Natural killer cell (primary cell): ENCODE results near the gene CDH12. TPM values are rescaled to one million over a fixed set of nuclear protein-coding genes. Genes with fewer than 3 reads are reported as not detected.

Source experiments
- ATAC-seq, 3 donors: fragments of 150-1000 bp in 2 of 3; fragments of 200-7000 bp in 1 of 3; cut with Tn5 transposase; 1 replicate in 1 of 3; 2 replicates in 2 of 3; pipeline ENCODE4 v1.10.0; 2021; ENCODE audit warnings: mild to moderate bottlenecking in 2 of 3, moderate library complexity in 2 of 3
- DNase-seq, 2 donors: peaks; one replicate each; pipeline versions ENCODE4 v3.0.0 to v3.0.0-alpha.2; 2013 to 2021; ENCODE audit warnings: mixed read lengths in 1 of 2
- H3K27ac ChIP-seq: one replicate; pipeline ENCODE4 v1.5.1; 2013; ENCODE audit warnings: mild to moderate bottlenecking, low read length
- H3K27me3 ChIP-seq: one replicate; pipeline ENCODE4 v1.6.1; 2013; ENCODE audit warnings: low read length; ENCODE audit not compliant: control insufficient read depth, insufficient read depth
- H3K36me3 ChIP-seq: one replicate; pipeline ENCODE4 v1.6.1; 2013; ENCODE audit warnings: low read length; ENCODE audit not compliant: control insufficient read depth, insufficient read depth
- H3K4me1 ChIP-seq: one replicate; pipeline ENCODE4 v1.6.1; 2013; ENCODE audit warnings: low read length; ENCODE audit not compliant: control insufficient read depth, insufficient read depth
- H3K4me3 ChIP-seq: one replicate; pipeline ENCODE4 v1.5.1; 2013; ENCODE audit warnings: low read length
- H3K9me3 ChIP-seq: one replicate; pipeline ENCODE4 v1.6.1; 2013; ENCODE audit warnings: low read length; ENCODE audit not compliant: control insufficient read depth, insufficient read depth
- H3K27ac Mint-ChIP-seq, 2 donors: one replicate each; pipeline ENCODE4 v1.8.0; 2022; ENCODE audit warnings: mild to moderate bottlenecking in 2 of 2, mixed read lengths in 2 of 2, moderate library complexity in 1 of 2
- H3K27me3 Mint-ChIP-seq, 2 donors: one replicate each; pipeline ENCODE4 v1.8.0; 2022; ENCODE audit warnings: low read depth in 2 of 2, mixed read lengths in 2 of 2
- H3K36me3 Mint-ChIP-seq: one replicate; pipeline ENCODE4 v1.8.0; 2022; ENCODE audit warnings: mixed read lengths
- H3K4me1 Mint-ChIP-seq, 2 donors: one replicate each; pipeline ENCODE4 v1.8.0; 2022; ENCODE audit warnings: mixed read lengths in 2 of 2
- H3K4me3 Mint-ChIP-seq: one replicate; pipeline ENCODE4 v1.8.0; 2022; ENCODE audit warnings: mild to moderate bottlenecking, moderate library complexity, mixed read lengths
- H3K9me3 Mint-ChIP-seq, 2 donors: one replicate each; pipeline ENCODE4 v1.8.0; 2022; ENCODE audit warnings: mixed read lengths in 2 of 2
- CTCF ChIP-seq: fragments of 200-600 bp; IDR thresholded peaks from one replicate; pipeline ENCODE4 v1.8.0; 2022; ENCODE audit warnings: antibody characterized with exemption
- WGBS: methylation state at CpG from one replicate; pipeline ENCODE4 v1.1.7; 2013; ENCODE audit warnings: missing lambda C conversion rate; ENCODE audit not compliant: insufficient coverage; 5-methylcytosine and 5-hydroxymethylcytosine counted together
- intact Hi-C: fragments of 100-400 bp; cut with micrococcal nuclease; formaldehyde crosslinking; loops from one replicate; pipeline ENCODE4 v1.14.2; 2022
- total RNA-seq, 4 donors: library from RNA; stranded (reverse); fragments of 120-200 nt in 1 of 4; gene quantifications; one replicate each; pipeline versions ENCODE4 v1.2.3 to v1.2.4, GENCODE V29; 2013 to 2022

The CDH12 gene
- total RNA-seq, 3 donors from 2014 or later (not counting 1 experiment from before 2014, with no cell fraction given): not detected

DNA sequence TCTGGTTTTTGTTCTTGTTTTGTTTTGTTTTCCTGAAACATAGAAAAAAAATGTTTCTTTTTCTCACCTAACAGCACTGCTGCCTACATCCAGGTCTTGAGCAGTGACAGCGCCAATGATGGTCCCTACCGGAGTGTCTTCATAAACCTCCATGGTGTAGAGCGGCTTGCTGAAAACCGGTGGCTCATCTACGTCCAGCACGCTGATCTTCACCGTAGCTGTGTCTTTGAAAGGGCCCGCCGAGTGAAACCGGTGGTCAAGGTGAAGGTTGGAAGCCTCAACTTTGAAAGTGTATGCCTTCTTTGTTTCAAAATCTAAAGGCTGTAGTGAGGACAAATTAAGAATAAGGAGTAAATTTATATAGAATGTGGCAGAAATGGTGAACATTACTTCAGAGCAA is 1051.0 kb downstream of the CDH12 start:
- peaks cover 8 to 9% of the 10 kb centered on the region in 2 donors for H3K9me3 Mint-ChIP-seq
- no peaks in the 10 kb centered on the region for H3K9me3 ChIP-seq
- peaks cover 0 to 5% of the 10 kb centered on the region in 2 donors for H3K4me1 Mint-ChIP-seq
- WGBS: 96% methylated on average over 10 of the region's 10 CpGs
- no peak overlapping the region for H3K4me3 ChIP-seq
- intact Hi-C loops: no loop called here
- no peaks in the 10 kb centered on the region for H3K27me3 ChIP-seq
- DNase-seq (no peak), ATAC-seq (no peak)
- no peak for TF ChIP-seq CTCF
- H3K36me3 Mint-ChIP-seq: no peaks in the 10 kb centered on the region
- H3K36me3 ChIP-seq: no peaks in the 10 kb centered on the region
- H3K27me3 Mint-ChIP-seq: no peaks in the 10 kb centered on the region
- H3K4me1 ChIP-seq: no peaks in the 10 kb centered on the region
- no peak overlapping the region for H3K27ac Mint-ChIP-seq
- H3K27ac ChIP-seq: no peak overlapping the region
- H3K4me3 Mint-ChIP-seq: no peak overlapping the region

DNA sequence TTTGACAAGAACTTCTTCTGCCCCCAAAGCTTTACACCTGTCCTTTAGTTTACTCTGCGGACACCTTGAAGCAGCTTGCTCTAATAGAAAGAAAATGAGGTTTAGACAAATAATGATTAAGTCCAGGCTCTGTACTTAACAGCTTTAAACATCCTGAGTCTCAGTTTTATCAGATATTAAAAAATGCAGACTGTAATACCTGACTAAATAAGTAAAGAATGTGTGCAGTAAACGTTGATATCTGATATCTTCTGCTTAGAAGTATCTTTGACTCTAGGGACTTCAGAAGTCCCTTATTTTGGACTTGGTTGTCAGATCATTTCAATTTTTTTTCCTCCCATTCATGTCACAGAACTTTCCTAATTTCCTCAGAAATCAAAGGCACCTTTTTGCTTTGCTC is 1060.4 kb downstream of the CDH12 start:
- no peaks in the 10 kb centered on the region for H3K27me3 ChIP-seq
- Mint-ChIP-seq H3K27ac (no peak overlapping the region), H3K27me3 (no peaks in the 10 kb centered on the region), H3K36me3 (no peaks in the 10 kb centered on the region), H3K4me3 (no peak overlapping the region), H3K9me3 (peaks cover 10 to 22% of the 10 kb centered on the region in 2 donors), H3K4me1 (no peaks in the 10 kb centered on the region)
- ATAC-seq: no peak
- no peak overlapping the region for H3K4me3 ChIP-seq
- H3K27ac ChIP-seq: no peak overlapping the region
- H3K36me3 ChIP-seq: no peaks in the 10 kb centered on the region
- no peaks in the 10 kb centered on the region for H3K9me3 ChIP-seq
- WGBS: no CpG with 5 or more reads among the region's 2 CpGs
- intact Hi-C loops: no loop called here
- H3K4me1 ChIP-seq: no peaks in the 10 kb centered on the region
- no peak for DNase-seq
- no peak for TF ChIP-seq CTCF

DNA sequence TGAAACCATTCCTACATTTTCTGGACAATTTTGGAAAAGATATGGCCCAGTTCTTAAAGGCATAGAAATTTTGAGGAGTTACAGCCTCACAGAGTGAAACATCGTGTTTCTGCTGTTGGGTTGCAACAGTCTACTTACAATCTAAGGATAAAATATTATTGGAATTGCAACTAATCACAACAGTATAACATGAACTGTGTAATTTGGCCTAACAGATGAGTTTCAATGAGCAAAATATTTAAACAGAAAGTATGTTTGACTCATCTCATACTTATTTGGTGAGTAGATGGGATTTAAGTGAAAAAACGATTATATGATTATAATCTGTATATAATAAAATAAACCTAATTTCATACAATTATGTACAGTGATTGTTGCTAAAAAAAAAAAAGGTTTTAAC is 1061.8 kb downstream of the CDH12 start:
- Mint-ChIP-seq H3K36me3 (no peaks in the 10 kb centered on the region), H3K9me3 (peaks cover 11 to 18% of the 10 kb centered on the region in 2 donors), H3K4me1 (no peaks in the 10 kb centered on the region), H3K4me3 (no peak overlapping the region), H3K27ac (no peak overlapping the region), H3K27me3 (no peaks in the 10 kb centered on the region)
- Histone ChIP-seq H3K9me3 (no peaks in the 10 kb centered on the region), H3K27me3 (no peaks in the 10 kb centered on the region), H3K4me1 (no peaks in the 10 kb centered on the region), H3K36me3 (no peaks in the 10 kb centered on the region), H3K27ac (no peak overlapping the region), H3K4me3 (no peak overlapping the region)
- DNase-seq: no peak
- no CpG with 5 or more reads among the region's 2 CpGs for WGBS
- intact Hi-C loops: no loop called here
- no peak for TF ChIP-seq CTCF
- ATAC-seq: no peak

GRCh38 chr5:21784487-21784886 is 1068.7 kb downstream of the CDH12 start:
- H3K27ac Mint-ChIP-seq: no peak overlapping the region
- ATAC-seq (no peak), DNase-seq (no peak)
- WGBS: no CpG with 5 or more reads among the region's 1 CpG
- Histone ChIP-seq H3K27me3 (no peaks in the 10 kb centered on the region), H3K4me1 (no peaks in the 10 kb centered on the region), H3K36me3 (no peaks in the 10 kb centered on the region), H3K4me3 (no peak overlapping the region), H3K9me3 (no peaks in the 10 kb centered on the region), H3K27ac (no peak overlapping the region)
- peaks cover 9 to 16% of the 10 kb centered on the region in 2 donors for H3K9me3 Mint-ChIP-seq
- H3K4me1 Mint-ChIP-seq: no peaks in the 10 kb centered on the region
- no peak overlapping the region for H3K4me3 Mint-ChIP-seq
- no peaks in the 10 kb centered on the region for H3K27me3 Mint-ChIP-seq
- no peaks in the 10 kb centered on the region for H3K36me3 Mint-ChIP-seq
- TF ChIP-seq CTCF: no peak
- intact Hi-C loops: no loop called here
